SH-SY5Y (cell line): ENCODE measurements around the gene CFAP57.

ENCODE experiments used
- GATA2 ChIP-seq: IDR thresholded peaks from 2 replicates; pipeline ENCODE4 v1.6.1; 2011; ENCODE audit warnings: mild to moderate bottlenecking, low read depth, low read length
- GATA3 ChIP-seq: IDR thresholded peaks from 2 replicates; pipeline ENCODE4 v1.6.1; 2011; ENCODE audit warnings: low read depth, mild to moderate bottlenecking, low read length, moderate library complexity

Gene CFAP57

DNA sequence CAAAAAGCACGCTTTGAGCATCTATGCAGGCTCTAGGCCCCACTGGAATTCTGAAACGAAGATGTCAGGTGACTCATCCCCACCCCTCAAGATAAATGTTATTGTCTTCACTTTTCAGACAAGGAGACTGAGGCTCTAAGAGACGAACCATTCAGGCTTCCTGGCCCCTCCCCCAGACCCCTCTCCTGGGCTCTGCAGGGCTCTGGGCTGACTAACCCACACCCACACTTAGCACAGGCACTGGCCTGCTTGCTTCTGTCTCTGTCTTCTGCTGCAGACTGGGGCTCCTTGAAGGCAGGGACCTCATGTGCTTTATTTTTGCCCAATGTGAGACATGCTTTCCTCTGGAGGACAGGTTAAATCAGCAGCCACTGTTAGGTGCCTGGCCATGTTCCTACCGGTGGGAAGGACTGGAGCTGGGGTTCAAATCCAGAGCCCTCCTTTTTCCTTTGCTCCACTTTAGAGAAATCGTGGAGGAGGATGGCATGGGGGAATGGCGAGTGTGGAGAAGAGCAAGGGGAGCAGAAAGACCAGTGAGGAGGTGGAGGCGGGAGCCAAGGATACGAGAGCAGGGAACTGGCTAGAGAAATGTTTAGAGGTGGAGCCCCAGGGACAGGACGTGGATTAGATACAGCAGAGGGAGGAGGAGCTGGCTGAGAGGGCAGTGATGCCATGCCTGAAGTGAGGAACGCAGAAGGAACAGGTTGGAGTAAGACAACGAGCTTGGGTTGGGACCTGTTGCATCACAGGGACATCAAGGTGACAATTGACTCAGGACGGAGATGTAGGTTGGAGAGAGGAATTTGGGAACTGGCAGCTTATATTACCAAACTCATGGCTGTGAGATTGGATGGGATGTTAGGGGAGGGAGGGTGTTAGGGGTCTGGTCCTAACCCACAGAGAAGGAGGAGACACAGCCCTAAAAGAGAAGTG lies 99.3 kb downstream of the CFAP57 start:
- TF ChIP-seq GATA3 (no peak), GATA2 (no peak)

DNA sequence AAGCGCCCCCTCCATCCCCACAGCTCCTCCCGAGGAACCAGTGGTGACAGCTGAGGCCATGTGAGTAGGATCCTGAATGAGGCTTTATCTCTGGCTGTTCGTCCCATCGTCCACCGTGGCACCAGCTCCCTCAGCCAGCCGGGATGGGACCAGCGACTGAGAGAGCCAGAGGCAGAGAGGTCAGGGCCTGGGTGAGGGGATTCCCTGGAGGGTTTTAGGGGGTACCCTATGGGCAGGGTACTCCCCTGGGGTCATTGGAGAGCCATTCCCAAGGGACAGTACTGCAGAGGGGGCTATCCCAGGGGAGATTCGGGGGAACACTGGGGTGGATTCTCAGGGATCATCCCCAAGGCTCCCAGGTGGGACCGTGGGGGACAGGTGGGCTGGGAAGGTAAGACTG lies 100.0 kb downstream of the CFAP57 start:
- no peak for TF ChIP-seq GATA2
- no peak for TF ChIP-seq GATA3

DNA sequence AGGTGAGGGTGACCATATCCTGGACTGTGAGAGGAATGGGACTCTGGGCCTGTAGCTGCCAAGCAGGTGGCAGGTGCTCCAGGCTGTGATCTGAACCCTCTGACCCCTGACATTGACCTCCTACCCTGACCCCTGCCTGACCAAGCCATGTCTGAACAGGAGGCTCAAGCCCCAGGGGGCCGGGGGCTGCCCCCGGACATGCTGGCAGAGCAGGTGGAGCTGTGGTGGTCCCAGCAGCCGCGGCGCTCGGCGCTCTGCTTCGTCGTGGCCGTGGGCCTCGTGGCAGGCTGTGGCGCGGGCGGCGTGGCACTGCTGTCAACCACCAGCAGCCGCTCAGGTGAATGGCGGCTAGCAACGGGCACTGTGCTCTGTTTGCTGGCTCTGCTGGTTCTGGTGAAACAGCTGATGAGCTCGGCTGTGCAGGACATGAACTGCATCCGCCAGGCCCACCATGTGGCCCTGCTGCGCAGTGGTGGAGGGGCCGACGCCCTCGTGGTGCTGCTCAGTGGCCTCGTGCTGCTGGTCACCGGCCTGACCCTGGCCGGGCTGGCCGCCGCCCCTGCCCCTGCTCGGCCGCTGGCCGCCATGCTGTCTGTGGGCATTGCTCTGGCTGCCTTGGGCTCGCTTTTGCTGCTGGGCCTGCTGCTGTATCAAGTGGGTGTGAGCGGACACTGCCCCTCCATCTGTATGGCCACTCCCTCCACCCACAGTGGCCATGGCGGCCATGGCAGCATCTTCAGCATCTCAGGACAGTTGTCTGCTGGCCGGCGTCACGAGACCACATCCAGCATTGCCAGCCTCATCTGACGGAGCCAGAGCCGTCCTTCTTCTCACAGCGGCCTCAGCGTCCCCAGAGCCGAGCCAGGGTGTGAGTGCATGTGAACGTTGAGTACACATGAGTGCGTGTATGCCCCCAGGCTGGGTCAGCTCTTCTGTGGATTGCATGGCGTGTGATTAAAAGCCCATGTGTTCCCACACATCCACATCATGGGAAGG lies 100.7 kb downstream of the CFAP57 start:
- TF ChIP-seq GATA3, result no peak
- no peak for TF ChIP-seq GATA2

DNA sequence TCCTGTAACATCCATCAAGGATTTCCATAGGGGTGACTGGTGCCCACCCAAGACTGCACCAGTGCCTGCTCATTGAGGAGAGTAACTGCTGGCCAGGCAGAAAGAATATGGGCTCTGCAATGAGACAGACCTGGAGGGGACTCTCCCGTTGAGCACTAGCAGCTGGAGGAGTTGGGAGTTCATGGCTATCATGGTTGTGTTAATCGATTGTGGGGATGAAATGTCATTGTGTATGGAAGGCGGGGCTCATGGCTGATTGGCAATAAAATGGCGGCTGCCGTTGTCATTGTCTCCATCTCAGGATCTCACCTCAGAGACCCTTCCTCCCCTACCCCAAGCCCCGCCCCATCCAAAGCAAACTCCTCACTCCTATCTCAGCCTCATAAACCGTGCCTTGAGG lies 101.6 kb downstream of the CFAP57 start:
- TF ChIP-seq GATA2 (no peak), GATA3 (no peak)

DNA sequence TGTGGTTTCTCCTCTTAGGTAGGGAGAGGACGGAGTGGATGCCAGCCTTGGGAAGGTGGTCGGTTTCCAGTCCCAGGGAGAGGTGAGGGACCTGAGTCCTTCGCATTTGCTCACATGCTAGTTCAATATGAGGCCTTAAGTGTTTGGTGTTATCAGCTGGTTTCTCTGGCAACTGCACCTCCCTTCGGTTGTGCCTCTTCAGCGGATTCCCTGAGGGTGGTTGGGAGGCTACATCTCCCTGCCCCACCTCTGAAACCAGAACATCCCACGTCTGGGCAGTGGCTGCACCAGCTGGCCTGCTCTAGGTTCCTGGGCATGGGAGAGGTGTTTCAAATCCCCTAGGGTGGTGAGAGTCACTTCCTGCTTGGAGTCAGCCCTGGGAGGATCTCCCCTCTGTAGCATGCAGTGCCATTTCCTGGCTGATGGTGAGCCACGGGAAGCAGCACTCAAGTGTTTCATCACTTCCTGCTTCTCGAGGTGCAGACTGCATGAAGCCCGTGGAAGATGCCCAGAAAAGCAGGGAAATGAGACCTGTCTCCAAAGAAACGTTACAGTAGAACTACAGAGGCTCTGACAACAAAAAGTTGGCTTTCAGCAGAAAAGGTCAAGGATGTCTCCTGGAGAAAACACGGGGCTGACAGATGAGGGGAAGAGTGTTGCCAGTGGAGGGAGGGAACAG lies 102.1 kb downstream of the CFAP57 start:
- no peak for TF ChIP-seq GATA3
- no peak for TF ChIP-seq GATA2

DNA sequence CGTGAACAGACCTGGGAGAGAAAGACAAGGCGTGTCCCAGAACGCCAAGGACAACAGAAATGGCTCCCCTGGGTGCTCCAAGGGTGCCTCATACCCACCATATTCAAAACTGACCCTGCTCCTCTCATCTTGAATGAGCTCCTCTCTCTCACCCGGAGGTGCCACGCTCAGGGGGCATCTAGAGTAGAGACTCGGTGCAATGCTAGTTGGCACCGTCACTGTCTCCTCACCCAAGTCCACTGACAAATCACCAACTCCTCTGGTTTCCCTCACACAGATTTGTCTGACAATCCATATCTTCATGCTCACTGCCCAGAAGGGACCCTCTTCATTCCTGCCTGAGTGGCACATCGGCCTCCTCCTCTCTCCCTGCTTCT lies 102.7 kb downstream of the CFAP57 start:
- TF ChIP-seq GATA2 (no peak), GATA3 (no peak)

DNA sequence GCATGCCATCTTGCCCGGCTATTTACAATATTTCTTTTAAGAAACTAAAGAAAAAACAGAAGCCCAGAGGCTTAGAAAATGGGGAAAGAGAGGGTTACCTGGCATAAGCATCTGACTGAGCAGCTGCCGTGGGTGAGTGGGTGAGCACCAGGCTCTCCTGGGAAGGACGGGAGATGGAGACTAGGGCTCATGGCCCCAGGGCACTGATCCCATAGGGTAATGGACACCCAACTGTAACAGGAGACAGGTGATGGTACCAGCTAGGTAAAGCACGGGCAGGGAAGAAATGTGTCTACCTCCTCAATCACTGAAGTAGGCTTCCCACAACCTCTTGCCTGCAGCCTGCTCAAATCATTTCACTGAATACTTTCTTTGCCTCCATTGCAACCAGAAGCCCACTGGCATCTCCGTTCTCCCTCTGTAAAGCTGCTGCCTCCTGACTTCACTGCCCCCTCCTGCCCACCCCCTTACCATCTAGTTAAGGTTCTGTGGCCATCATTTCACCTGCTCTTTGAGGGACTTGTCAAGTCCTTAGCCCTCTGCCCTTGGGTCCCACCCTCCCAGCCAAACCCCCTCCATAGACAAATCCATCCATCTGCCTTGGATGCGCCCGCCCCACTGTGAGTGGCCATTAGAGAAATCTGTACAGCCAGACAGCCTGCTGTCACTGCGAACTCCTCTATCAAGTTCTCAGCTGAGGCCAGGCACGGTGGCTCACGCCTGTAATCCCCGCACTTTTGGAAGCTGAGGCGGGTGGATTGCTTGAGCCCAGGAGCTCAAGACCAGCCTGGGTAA lies 103.9 kb downstream of the CFAP57 start:
- no peak for TF ChIP-seq GATA3
- no peak for TF ChIP-seq GATA2

DNA sequence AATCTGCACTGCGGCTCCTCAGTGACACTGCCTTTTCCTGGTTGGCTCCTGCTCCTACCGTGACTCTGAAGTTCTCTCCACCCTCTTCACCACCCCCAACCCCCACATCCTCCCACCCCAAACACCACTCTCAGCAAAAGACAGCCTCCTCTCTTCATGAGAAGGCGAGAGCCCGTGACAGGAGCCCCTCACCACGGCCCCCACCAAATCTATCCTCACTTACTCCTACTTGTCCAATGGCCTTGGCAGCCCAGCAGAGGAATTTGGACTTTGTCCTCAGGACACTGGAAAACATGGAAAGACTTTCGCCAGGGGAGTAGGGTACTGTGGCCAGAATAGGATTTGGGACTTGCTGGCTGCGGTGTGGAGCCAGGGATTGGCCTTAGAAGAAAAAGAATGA lies 104.5 kb downstream of the CFAP57 start:
- TF ChIP-seq GATA2 (no peak), GATA3 (no peak)

DNA sequence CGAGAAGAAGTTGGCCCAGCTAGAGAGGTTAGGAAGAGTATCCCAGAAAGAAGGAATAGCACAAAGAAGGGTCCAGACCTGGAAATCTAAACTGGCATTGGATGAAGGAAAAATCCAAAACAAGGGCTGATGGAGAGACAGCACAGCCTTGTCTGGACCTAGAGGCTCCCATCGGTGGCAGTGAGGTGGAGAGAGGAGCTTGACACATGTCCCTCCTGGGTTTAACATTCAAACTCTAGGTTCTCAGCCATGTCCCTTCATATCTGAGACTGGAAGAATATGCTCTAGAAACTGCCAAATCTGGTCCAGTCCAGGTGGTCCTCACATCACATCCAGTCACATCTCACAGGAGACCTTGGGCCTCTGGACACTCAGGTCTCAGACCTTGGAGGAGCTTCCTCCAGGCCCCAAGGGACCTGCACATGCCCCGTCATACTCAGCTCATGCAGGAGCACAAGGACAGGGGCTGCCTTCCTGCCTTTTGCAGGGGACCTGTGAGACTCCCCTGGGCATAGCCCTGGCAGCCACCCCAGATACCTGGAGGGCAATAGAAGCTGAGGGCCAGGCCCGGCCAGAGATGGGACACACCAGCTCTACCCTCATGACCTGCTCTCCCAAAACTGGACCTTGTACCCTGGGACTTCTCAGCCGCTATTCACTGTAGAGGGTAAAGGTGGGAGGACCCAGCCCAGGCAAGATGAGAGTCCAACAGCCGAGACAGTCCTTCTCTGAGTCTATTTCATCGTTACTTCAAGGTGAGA lies 105.2 kb downstream of the CFAP57 start:
- TF ChIP-seq GATA2 (no peak), GATA3 (no peak)

DNA sequence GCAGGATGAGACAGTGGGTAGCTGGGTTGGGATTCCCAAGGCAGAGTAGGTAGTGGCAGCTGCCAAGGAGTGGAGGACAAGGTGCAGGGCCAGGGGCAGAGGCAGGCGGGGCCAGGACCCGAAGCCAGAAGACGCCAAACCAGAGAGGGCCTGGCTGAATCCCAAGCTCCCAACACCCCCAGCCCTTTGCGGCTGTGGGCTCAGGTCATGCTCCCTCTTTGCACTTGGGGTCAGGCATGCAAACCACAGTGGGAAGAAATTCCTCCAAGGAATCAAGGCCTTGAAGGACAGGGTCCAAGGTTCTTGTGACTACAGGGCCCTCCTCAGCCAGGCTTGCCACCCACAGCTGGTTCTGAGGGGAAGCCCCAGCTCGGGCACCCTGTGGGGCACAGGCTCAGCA lies 107.0 kb downstream of the CFAP57 start:
- TF ChIP-seq GATA3 (no peak), GATA2 (no peak)

DNA sequence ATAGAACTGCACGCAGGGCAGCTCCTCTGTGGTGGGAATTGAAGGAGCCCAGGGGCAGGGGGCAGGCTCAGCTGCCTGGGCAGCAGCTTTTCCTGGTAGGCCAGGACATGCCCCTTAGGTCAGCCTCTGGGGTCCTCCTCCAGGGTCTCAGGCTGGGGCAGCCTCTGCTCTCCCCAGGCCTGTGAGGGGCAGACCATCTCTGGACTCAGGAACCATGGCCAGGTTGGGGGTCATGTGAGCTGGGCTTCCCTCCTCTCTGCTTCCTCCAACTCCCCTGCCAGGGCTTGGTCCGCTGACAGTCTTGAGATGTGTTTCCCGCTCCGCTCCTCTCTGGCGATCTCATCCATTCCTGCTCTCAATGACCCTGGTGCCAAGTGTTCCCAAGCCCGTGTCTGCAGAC lies 107.5 kb downstream of the CFAP57 start:
- no peak for TF ChIP-seq GATA2
- TF ChIP-seq GATA3, result no peak

DNA sequence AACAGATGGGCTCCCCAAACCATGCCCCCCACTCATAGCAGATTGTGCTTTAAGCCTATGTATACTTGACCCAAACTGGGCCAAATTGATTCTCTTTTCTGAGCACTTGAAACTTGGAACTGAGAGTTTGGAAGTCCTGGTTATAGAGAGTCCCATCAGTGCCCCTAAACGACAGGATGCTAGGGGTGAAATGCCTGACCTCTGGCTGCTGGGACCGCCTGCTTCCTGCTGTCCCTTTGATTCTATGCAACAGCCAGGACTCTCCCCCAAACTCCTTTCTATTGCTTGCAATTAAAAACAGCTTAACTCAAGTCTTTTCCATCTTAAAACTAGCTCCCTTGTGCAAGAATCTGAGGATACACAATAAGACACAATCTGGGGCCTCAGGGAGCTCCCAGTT lies 108.6 kb downstream of the CFAP57 start:
- TF ChIP-seq GATA2, result no peak
